Measurements from ENCODE around the gene RBP5. TPM values are rescaled to one million over a fixed set of nuclear protein-coding genes. Genes with fewer than 3 reads are reported as not detected.

Gene RBP5
- total and polyA plus RNA-seq, 2 donors (not counting 1 experiment from before 2014, with no cell fraction given), result not detected

DNA sequence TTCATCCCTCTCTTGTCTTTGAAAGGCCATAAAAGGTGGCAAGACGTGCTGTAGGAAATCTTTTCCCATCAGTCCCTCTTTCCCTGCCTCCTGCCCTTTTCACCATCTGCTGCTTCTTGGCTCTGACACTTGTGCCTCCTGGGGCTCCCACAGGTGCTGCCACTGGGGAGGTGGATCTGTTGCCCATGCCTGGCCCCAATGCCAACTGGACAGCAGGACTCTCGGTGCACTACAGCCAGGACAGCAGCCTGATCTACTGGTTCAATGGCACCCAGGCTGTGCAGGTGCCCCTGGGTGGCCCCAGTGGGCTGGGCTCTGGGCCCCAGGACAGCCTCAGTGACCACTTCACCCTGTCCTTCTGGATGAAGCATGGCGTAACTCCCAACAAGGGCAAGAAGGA lies 8.0 kb upstream of the RBP5 start:
- no peak for DNase-seq (ENCODE audit: low read depth in 2 of 2)

DNA sequence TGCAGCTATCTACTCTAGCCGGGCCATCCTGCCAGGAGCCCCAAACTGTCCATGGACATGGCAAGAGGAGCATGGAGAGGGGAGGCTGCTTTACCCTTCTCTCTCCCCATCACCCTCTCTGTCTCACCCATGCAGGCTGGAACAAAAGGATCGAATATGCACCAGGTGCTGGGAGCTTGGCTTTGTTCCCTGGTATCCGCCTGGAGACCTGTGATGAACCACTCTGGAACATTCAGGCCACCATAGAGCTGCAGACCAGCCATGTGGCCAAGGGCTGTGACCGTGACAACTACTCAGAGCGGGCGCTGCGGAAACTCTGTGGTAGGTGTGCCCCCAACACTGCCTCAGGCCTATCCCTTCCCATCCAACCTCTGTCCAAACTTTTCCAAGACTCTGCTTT lies 7.4 kb upstream of the RBP5 start:
- no peak for DNase-seq (ENCODE audit: low read depth in 2 of 2)
- H3K27me3 ChIP-seq (ENCODE audit: control insufficient read depth, insufficient read depth, low read length), result no peaks in the 10 kb centered on the region
- H3K9ac ChIP-seq (ENCODE audit: insufficient read depth, low read length), result no peak overlapping the region
- H3K79me2 ChIP-seq (ENCODE audit: control insufficient read depth, insufficient read depth, low read length), result no peaks in the 10 kb centered on the region
- H3K9me3 ChIP-seq (ENCODE audit: control insufficient read depth, insufficient read depth, low read depth, low read length), result no peaks in the 10 kb centered on the region
- no peak overlapping the region for H2AFZ ChIP-seq (ENCODE audit: low read length)
- no peaks in the 10 kb centered on the region for H4K20me1 ChIP-seq (ENCODE audit: control insufficient read depth, extremely low read depth, insufficient read depth, low read length)
- H3K36me3 ChIP-seq (ENCODE audit: control insufficient read depth, insufficient read depth, low read length), result peaks cover 5% of the 10 kb centered on the region
- TF ChIP-seq CTCF (conservative IDR thresholded peaks at IDR 0.05 in 1 of 2, IDR thresholded peaks at IDR 0.05 in 1 of 2; ENCODE audit: low read depth in 1 of 2, low read length in 2 of 2) (no peak), EZH2 (IDR thresholded peaks at IDR 0.05; ENCODE audit: low read length, missing control alignments) (no peak)
- H3K27ac ChIP-seq (ENCODE audit: insufficient read depth, low read length), result no peak overlapping the region
- no peak overlapping the region for H3K4me3 ChIP-seq (replicated peaks in 1 of 4; ENCODE audit: control extremely low read depth in 1 of 4, insufficient read depth in 1 of 4, low read depth in 3 of 4, low read length in 4 of 4)
- no peaks in the 10 kb centered on the region for H3K4me1 ChIP-seq (ENCODE audit: control insufficient read depth, extremely low read depth, insufficient read depth, low read length)
- H3K4me2 ChIP-seq (ENCODE audit: extremely low read depth, insufficient read depth, low read length), result no peak overlapping the region

More for the DNA sequence above, 8.0 kb upstream of the RBP5 start:
- no peaks in the 10 kb centered on the region for H3K4me1 ChIP-seq (ENCODE audit: control insufficient read depth, extremely low read depth, insufficient read depth, low read length)
- H3K9ac ChIP-seq (ENCODE audit: insufficient read depth, low read length), result no peak overlapping the region
- no peaks in the 10 kb centered on the region for H3K9me3 ChIP-seq (ENCODE audit: control insufficient read depth, insufficient read depth, low read depth, low read length)
- TF ChIP-seq EZH2 (IDR thresholded peaks at IDR 0.05; ENCODE audit: low read length, missing control alignments) (no peak), CTCF (conservative IDR thresholded peaks at IDR 0.05 in 1 of 2, IDR thresholded peaks at IDR 0.05 in 1 of 2; ENCODE audit: low read depth in 1 of 2, low read length in 2 of 2) (no peak)
- no peaks in the 10 kb centered on the region for H3K27me3 ChIP-seq (ENCODE audit: control insufficient read depth, insufficient read depth, low read length)
- H3K4me3 ChIP-seq (replicated peaks in 1 of 4; ENCODE audit: control extremely low read depth in 1 of 4, insufficient read depth in 1 of 4, low read depth in 3 of 4, low read length in 4 of 4), result no peak overlapping the region
- peaks cover 5% of the 10 kb centered on the region for H3K36me3 ChIP-seq (ENCODE audit: control insufficient read depth, insufficient read depth, low read length)
- no peak overlapping the region for H3K27ac ChIP-seq (ENCODE audit: insufficient read depth, low read length)
- no peak overlapping the region for H2AFZ ChIP-seq (ENCODE audit: low read length)
- no peak overlapping the region for H3K4me2 ChIP-seq (ENCODE audit: extremely low read depth, insufficient read depth, low read length)
- no peaks in the 10 kb centered on the region for H3K79me2 ChIP-seq (ENCODE audit: control insufficient read depth, insufficient read depth, low read length)
- no peaks in the 10 kb centered on the region for H4K20me1 ChIP-seq (ENCODE audit: control insufficient read depth, extremely low read depth, insufficient read depth, low read length)

DNA sequence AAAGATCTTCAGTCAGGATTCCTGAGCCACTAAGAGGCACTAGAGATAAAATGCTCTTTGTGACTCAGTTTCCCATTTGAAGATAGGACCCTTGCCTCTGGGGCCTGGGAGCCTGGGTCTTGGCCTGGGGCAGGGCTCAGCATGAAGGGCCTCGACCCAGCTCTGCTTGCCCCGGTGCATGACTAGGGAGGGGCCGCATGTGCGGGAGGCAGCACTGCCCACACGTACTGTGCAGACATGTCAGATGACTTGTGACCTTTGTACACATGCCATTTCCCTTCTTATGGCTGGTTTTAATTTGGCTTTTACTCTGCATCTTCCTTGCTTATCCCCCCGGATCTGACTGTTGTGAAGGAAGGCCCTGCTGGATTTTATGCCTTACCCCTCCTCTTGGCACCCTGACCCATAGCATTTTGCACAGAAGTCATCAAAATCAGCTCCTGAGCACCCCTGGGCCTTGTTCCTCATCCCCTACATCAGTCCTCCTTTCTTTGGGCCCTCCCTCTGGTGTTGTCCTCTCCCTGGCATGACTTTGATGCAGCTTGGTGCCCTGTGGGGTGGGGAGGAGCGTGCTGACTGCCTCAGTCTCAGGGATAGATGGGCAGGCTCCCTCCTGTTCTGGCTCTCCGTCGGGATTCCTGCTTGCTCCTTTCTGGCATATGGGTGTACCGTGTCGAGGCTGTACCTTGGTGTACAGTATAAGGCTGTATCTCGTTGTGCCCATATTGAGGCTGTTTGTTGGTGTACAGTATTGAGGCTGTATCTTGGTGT lies 5.9 kb upstream of the RBP5 start:
- DNase-seq (ENCODE audit: low read depth in 2 of 2), result no peak
- Histone ChIP-seq H3K9me3 (ENCODE audit: control insufficient read depth, insufficient read depth, low read depth, low read length) (no peaks in the 10 kb centered on the region), H3K27ac (ENCODE audit: insufficient read depth, low read length) (no peak overlapping the region), H3K36me3 (ENCODE audit: control insufficient read depth, insufficient read depth, low read length) (peaks cover 5% of the 10 kb centered on the region), H3K9ac (ENCODE audit: insufficient read depth, low read length) (no peak overlapping the region), H4K20me1 (ENCODE audit: control insufficient read depth, extremely low read depth, insufficient read depth, low read length) (no peaks in the 10 kb centered on the region), H3K27me3 (ENCODE audit: control insufficient read depth, insufficient read depth, low read length) (no peaks in the 10 kb centered on the region), H2AFZ (ENCODE audit: low read length) (no peak overlapping the region), H3K79me2 (ENCODE audit: control insufficient read depth, insufficient read depth, low read length) (no peaks in the 10 kb centered on the region), H3K4me3 (replicated peaks in 1 of 4; ENCODE audit: control extremely low read depth in 1 of 4, insufficient read depth in 1 of 4, low read depth in 3 of 4, low read length in 4 of 4) (no peak overlapping the region), H3K4me1 (ENCODE audit: control insufficient read depth, extremely low read depth, insufficient read depth, low read length) (no peaks in the 10 kb centered on the region), H3K4me2 (ENCODE audit: extremely low read depth, insufficient read depth, low read length) (no peak overlapping the region)
- no peak for TF ChIP-seq CTCF (conservative IDR thresholded peaks at IDR 0.05 in 1 of 2, IDR thresholded peaks at IDR 0.05 in 1 of 2; ENCODE audit: low read depth in 1 of 2, low read length in 2 of 2)
- no peak for TF ChIP-seq EZH2 (IDR thresholded peaks at IDR 0.05; ENCODE audit: low read length, missing control alignments)

Measured in fibroblast of lung (primary cell).